Central memory CD4-positive, alpha-beta T cell (primary cell): ENCODE results near the gene STYXL2.

Experiments
- DNase-seq: peaks from one replicate; pipeline ENCODE4 v3.0.0; 2022

Gene STYXL2

GRCh38 chr1:167111868-167112709 lies 18.2 kb downstream of the STYXL2 start:
- DNase-seq: no peak

- DNase-seq: no peak
These were observed 20.9 kb downstream of the STYXL2 start for GRCh38 chr1:167114725-167115124.

GRCh38 chr1:167115655-167116054 lies 21.8 kb downstream of the STYXL2 start:
- DNase-seq: no peak

GRCh38 chr1:167116174-167116573 lies 22.3 kb downstream of the STYXL2 start:
- no peak for DNase-seq

- no peak for DNase-seq
These were observed 23.4 kb downstream of the STYXL2 start for GRCh38 chr1:167117225-167117624.

GRCh38 chr1:167118188-167118587 lies 24.3 kb downstream of the STYXL2 start:
- DNase-seq: no peak

- no peak for DNase-seq
These were observed 25.8 kb downstream of the STYXL2 start for GRCh38 chr1:167119696-167120095.

GRCh38 chr1:167120899-167121298 lies 27.0 kb downstream of the STYXL2 start:
- DNase-seq: no peak

GRCh38 chr1:167121375-167122120 lies 27.7 kb downstream of the STYXL2 start:
- DNase-seq: peak; percentile 9

GRCh38 chr1:167122121-167122480 lies 28.2 kb downstream of the STYXL2 start:
- DNase-seq: no peak

- DNase-seq: no peak
These were observed 28.7 kb downstream of the STYXL2 start for GRCh38 chr1:167122568-167122967.

- DNase-seq: no peak
These were observed 32.4 kb downstream of the STYXL2 start for GRCh38 chr1:167126317-167126716.

GRCh38 chr1:167126811-167127210 lies 32.9 kb downstream of the STYXL2 start:
- no peak for DNase-seq

GRCh38 chr1:167127236-167127635 lies 33.4 kb downstream of the STYXL2 start:
- DNase-seq: no peak

- no peak for DNase-seq
These were observed 33.8 kb downstream of the STYXL2 start for GRCh38 chr1:167127661-167128060.

GRCh38 chr1:167128261-167129227 lies 34.7 kb downstream of the STYXL2 start:
- no peak for DNase-seq

- no peak for DNase-seq
These were observed 37.1 kb downstream of the STYXL2 start for GRCh38 chr1:167130829-167131510.

GRCh38 chr1:167132301-167133010 lies 38.6 kb downstream of the STYXL2 start:
- no peak for DNase-seq

GRCh38 chr1:167135281-167135840 lies 41.5 kb downstream of the STYXL2 start:
- no peak for DNase-seq

- no peak for DNase-seq
These were observed 42.3 kb downstream of the STYXL2 start for GRCh38 chr1:167136191-167136614.

GRCh38 chr1:167136806-167137205 lies 42.9 kb downstream of the STYXL2 start:
- DNase-seq: no peak
